Right lobe of liver (tissue), 6 donors: ENCODE measurements around the gene PUM2. TPM values are rescaled to one million over a fixed set of nuclear protein-coding genes. Genes with fewer than 3 reads are reported as not detected.
"Not testable (repeated sequence)": the region's sequence is repeated elsewhere in the genome, so short reads cannot be mapped to it uniquely, and the experiment has no call there.

Experiments used
- ATAC-seq, 4 donors: fragments of 200-7000 bp; cut with Tn5 transposase; one replicate each; pipeline ENCODE4 v1.9.1; 2020; ENCODE audit warnings: mild to moderate bottlenecking in 4 of 4, moderate library complexity in 4 of 4
- DNase-seq, 3 donors: peaks; one replicate each; pipeline ENCODE4 v3.0.0-alpha.2; 2020
- H3K27ac ChIP-seq, 3 donors: fragments of 200-600 bp; one replicate each; pipeline ENCODE4 v1.8.0; 2022
- H3K27me3 ChIP-seq, 2 donors: fragments of 200-600 bp; one replicate each; pipeline ENCODE4 v1.8.0; 2022
- H3K36me3 ChIP-seq, 4 donors: fragments of 200-600 bp; sonication (generic) in 1 of 4; one replicate each; pipeline versions ENCODE4 v1.5.1 to v1.8.0; 2017 to 2022; ENCODE audit warnings: control low read depth in 1 of 4
- H3K4me1 ChIP-seq, 4 donors: fragments of 200-600 bp; sonication (generic) in 1 of 4; one replicate each; pipeline versions ENCODE4 v1.5.1 to v1.8.0; 2017 to 2022; ENCODE audit warnings: control low read depth in 1 of 4
- H3K4me3 ChIP-seq, 3 donors: fragments of 200-600 bp; one replicate each; pipeline ENCODE4 v1.8.0; 2022
- H3K9me3 ChIP-seq, 4 donors: fragments of 200-600 bp; sonication (generic) in 1 of 4; one replicate each; pipeline versions ENCODE4 v1.5.1 to v1.8.0; 2017 to 2022; ENCODE audit warnings: control low read depth in 1 of 4
- POLR2A ChIP-seq: fragments of 450-650 bp; IDR thresholded peaks from one replicate; pipeline ENCODE4 v1.6.1; 2017; ENCODE audit warnings: antibody characterized with exemption, mild to moderate bottlenecking
- WGBS: methylation state at CpG from one replicate; pipeline ENCODE4 v1.1.6; 2018; ENCODE audit warnings: low coverage, low lambda C conversion rate; ENCODE audit not compliant: insufficient coverage; ENCODE audit errors: missing lambda C conversion rate; 5-methylcytosine and 5-hydroxymethylcytosine counted together
- intact Hi-C, 2 donors: fragments of 100-400 bp; cut with DNase I; formaldehyde crosslinking; loops; one replicate each; pipeline versions ENCODE4 v1.11.2 to v1.14.1; 2022
- total RNA-seq, 6 experiments: library from RNA; depleted of rRNA in 2 of 6; stranded (reverse); fragments of >200 nt in 2 of 6; fragmentation: NEBNext Ultra II Directional in 3 of 6; extraction: Animal tissue kit (Norgen Biotek cat#: 25700) in 3 of 6; gene quantifications; one replicate each; pipeline versions ENCODE4 v1.1.0 to v1.2.4, GENCODE V29; 2016 to 2023
- TF ChIP-seq, protein P1 (sequence below), 4 donors: fragments of 200-600 bp in 3 of 4; fragments of 450-650 bp in 1 of 4; IDR thresholded peaks; one replicate each; pipeline versions ENCODE4 v1.5.1 to v1.8.0; 2016 to 2022; ENCODE audit warnings: antibody characterized with exemption in 4 of 4, mild to moderate bottlenecking in 2 of 4
- donor health status: DM: no; HTN: yes; CAD: no.
- donor health status: DM: no; HTN: no; CAD: no.
- donor health status: DM: no; HTN: no; CAD: no.
- donor health status: DM: no; HTN: yes; CAD: no.
- donor health status: DM: no; HTN: yes; CAD: no.

The PUM2 gene
- total RNA-seq, 6 experiments from 2014 or later = 31.3 to 62.2 (median 51.5) TPM

DNA sequence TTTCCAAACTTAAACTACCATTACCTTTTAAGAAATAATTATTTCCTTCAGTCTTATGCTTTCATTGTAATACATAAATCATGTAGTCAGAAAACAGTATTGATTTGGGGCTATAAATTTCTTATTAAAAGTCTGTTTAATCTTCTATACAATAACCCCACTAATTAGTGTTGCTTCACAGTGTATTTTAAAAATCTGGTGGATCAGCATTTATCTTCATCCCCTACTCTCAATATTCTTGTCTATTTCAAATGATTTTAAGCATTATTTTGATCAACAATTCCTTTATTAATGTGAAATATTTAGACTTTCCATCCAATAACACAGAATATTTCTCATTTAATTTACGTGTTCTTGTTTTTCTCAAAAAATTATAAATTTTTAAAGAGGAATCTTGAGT is 93.2 kb downstream of the PUM2 start:
- ATAC-seq = no peak

DNA sequence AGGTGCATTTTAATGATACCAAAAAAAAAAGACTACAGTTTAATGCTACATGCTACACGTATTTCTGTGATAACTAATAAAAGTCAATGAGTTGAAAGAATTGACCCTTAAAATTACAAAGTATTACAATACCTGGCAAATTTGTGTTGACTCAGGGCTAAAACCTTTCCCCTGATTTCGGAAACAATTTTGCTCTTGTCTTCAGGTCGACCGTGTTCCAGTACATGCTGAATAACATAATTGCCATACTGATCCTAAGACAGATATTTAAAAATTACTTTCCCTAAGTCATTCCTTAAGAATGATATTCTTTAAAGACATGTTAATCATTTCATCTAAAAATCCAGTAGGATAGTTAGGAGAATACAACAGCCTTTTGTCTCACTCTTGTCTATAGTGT is 95.9 kb downstream of the PUM2 start:
- intact Hi-C loops = no loop called here
- Histone ChIP-seq H3K27me3 (no peaks in the 10 kb centered on the region), H3K9me3 (no peaks in the 10 kb centered on the region), H3K4me3 (no peak overlapping the region), H3K4me1 (no peaks in the 10 kb centered on the region), H3K36me3 (peaks cover 8 to 82% (median 38%) of the 10 kb centered on the region in 4 donors), H3K27ac (no peak overlapping the region)
- no peak for ATAC-seq
- no peak for TF ChIP-seq POLR2A
- TF ChIP-seq, protein P1, sequence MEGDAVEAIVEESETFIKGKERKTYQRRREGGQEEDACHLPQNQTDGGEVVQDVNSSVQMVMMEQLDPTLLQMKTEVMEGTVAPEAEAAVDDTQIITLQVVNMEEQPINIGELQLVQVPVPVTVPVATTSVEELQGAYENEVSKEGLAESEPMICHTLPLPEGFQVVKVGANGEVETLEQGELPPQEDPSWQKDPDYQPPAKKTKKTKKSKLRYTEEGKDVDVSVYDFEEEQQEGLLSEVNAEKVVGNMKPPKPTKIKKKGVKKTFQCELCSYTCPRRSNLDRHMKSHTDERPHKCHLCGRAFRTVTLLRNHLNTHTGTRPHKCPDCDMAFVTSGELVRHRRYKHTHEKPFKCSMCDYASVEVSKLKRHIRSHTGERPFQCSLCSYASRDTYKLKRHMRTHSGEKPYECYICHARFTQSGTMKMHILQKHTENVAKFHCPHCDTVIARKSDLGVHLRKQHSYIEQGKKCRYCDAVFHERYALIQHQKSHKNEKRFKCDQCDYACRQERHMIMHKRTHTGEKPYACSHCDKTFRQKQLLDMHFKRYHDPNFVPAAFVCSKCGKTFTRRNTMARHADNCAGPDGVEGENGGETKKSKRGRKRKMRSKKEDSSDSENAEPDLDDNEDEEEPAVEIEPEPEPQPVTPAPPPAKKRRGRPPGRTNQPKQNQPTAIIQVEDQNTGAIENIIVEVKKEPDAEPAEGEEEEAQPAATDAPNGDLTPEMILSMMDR (IDR thresholded peaks at IDR 0.05) = no peak
- DNase-seq = no peak
- 96% methylated on average over 4 of the region's 4 CpGs for WGBS

More for the DNA sequence above, 93.2 kb downstream of the PUM2 start:
- intact Hi-C loops = no loop called here
- no peak overlapping the region for H3K27ac ChIP-seq
- WGBS = 92% methylated on average over 1 of the region's 1 CpG
- H3K9me3 ChIP-seq = no peaks in the 10 kb centered on the region
- TF ChIP-seq POLR2A = no peak
- TF ChIP-seq, protein P1 (IDR thresholded peaks at IDR 0.05) = no peak
- no peaks in the 10 kb centered on the region for H3K27me3 ChIP-seq
- peaks cover 10 to 75% (median 34%) of the 10 kb centered on the region in 4 donors for H3K36me3 ChIP-seq
- no peak for DNase-seq
- H3K4me3 ChIP-seq = no peak overlapping the region
- H3K4me1 ChIP-seq = no peaks in the 10 kb centered on the region

DNA sequence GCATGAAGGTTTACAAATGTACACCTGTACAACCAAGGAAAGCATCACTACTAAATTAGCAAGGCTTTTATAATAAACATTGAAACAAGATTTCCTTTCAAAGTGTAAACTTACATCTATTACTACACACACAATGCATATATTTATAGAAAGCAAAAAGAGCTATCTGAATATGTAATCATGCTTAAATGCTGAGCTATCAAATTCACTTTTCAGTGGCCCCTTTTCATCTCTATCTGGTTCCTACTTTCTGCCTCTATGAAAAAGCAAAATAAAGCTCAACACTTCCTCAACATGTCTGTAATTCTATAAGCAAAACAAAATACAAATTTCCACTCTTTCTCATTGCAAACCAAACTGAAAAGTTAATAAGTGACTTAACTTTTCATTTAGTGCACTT is 100.2 kb downstream of the PUM2 start:
- Histone ChIP-seq H3K27me3 (no peaks in the 10 kb centered on the region), H3K27ac (no peak overlapping the region), H3K4me1 (no peaks in the 10 kb centered on the region), H3K4me3 (no peak overlapping the region), H3K36me3 (peaks cover 0 to 70% (median 34%) of the 10 kb centered on the region in 4 donors), H3K9me3 (no peaks in the 10 kb centered on the region)
- ATAC-seq (no peak), DNase-seq (no peak)
- no peak for TF ChIP-seq POLR2A
- TF ChIP-seq, protein P1 (IDR thresholded peaks at IDR 0.05) = no peak
- intact Hi-C loops = no loop called here

DNA sequence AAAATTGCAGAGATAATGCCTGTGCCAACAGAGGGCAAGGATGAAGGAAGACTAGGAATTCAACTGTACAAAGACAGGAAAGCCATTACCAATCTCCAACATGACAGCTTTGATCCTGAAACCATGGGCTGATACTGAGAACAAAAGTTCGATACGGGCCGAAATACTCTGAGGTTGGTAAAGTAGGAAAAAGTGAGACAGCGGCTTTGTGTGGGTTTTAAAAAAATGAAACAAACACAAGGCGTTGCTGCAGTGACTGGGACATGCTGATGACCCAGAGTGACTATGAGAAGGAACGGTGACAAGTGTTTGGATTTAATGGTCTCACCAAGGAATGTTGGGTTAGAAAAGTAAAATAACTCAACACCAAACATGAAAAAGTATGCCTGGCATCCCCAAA is 101.5 kb downstream of the PUM2 start:
- DNase-seq = no peak
- Histone ChIP-seq H3K36me3 (peaks cover 0 to 58% (median 24%) of the 10 kb centered on the region in 4 donors), H3K27me3 (no peaks in the 10 kb centered on the region), H3K4me3 (no peak overlapping the region), H3K9me3 (no peaks in the 10 kb centered on the region), H3K4me1 (no peaks in the 10 kb centered on the region), H3K27ac (no peak overlapping the region)
- ATAC-seq = no peak
- TF ChIP-seq, protein P1 (IDR thresholded peaks at IDR 0.05) = no peak
- TF ChIP-seq POLR2A = no peak
- intact Hi-C loops = no loop called here
- WGBS = 71% methylated on average over 5 of the region's 6 CpGs

DNA sequence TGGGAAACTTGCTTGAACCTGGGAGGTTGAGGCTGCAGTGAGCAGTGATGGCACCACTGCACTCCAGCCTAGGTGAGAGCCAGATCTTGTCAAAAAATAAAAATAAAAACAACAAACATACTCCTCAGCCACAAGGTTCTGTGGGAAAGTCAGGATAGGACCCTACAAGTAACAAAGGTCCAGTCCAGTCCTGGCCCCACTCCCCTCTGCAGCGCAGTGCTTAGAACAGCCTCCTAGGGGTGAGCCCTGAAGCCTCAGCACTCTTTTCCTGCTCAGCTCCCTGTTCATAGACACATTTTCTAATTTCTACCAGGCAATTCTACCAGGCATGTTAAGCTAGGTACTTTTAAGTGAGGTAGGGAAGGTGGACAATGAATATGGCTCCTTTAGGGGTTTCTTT is 103.6 kb downstream of the PUM2 start:
- DNase-seq = no peak
- Histone ChIP-seq H3K36me3 (peaks cover 0 to 37% (median 13%) of the 10 kb centered on the region in 4 donors), H3K9me3 (no peaks in the 10 kb centered on the region), H3K4me1 (no peaks in the 10 kb centered on the region), H3K27ac (no peak overlapping the region), H3K27me3 (no peaks in the 10 kb centered on the region), H3K4me3 (no peak overlapping the region)
- ATAC-seq = peak in 2 of 4 donors; percentile 21 to 50
- no peak for TF ChIP-seq POLR2A
- TF ChIP-seq, protein P1 (IDR thresholded peaks at IDR 0.05) = no peak
- intact Hi-C loops = no loop called here
- 100% methylated on average over 1 of the region's 1 CpG for WGBS

DNA sequence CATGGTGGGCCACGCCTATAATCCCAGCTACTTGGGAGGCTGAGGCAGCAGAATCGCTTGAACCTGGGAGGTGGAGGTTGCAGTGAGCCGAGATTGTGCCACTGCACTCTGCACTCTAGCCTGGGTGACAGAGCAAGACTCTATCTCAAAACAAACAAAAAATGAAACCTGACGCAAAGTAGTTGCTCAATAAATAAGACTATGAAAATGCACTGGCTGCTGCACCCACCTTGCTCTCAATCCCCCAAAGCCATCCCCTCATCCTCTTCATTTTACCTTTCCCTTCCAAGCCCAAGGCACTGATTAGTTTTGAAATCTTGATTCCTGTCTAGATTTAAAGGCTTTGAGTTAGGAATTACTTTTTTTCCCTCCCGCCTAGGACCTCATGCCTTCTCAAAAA is 107.0 kb downstream of the PUM2 start:
- intact Hi-C loops, H3K4me3 ChIP-seq, H3K27me3 ChIP-seq, H3K4me1 ChIP-seq, DNase-seq, H3K9me3 ChIP-seq, H3K27ac ChIP-seq, H3K36me3 ChIP-seq: not testable (repeated sequence)
- ATAC-seq = peak in 3 of 4 donors; percentile 24 to 48 (median 31)
- 54% methylated on average over 4 of the region's 5 CpGs for WGBS
